Uterus (tissue), 4 donors: ENCODE data around the gene SALL3. TPM values are rescaled to one million over a fixed set of nuclear protein-coding genes. Genes with fewer than 3 reads are reported as not detected.

Experiments
- DNase-seq, 2 donors: peaks; one replicate each; pipeline ENCODE4 v3.0.0-alpha.2; 2019 to 2020
- H3K27ac ChIP-seq, 2 donors: fragments of 200-600 bp; sonication (generic); 1 replicate in 1 of 2; 2 replicates in 1 of 2; pipeline ENCODE4 v1.5.1; 2016 to 2018
- H3K27me3 ChIP-seq, 2 donors: fragments of 200-600 bp; sonication (generic); one replicate each; pipeline ENCODE4 v1.5.1; 2018 to 2019; ENCODE audit warnings: control low read depth in 1 of 2
- H3K36me3 ChIP-seq, 2 donors: fragments of 200-600 bp; sonication (generic); one replicate each; pipeline ENCODE4 v1.5.1; 2019; ENCODE audit warnings: control low read depth in 1 of 2
- H3K4me1 ChIP-seq, 2 donors: fragments of 200-600 bp; sonication (generic); one replicate each; pipeline ENCODE4 v1.5.1; 2018 to 2019; ENCODE audit warnings: control low read depth in 1 of 2
- H3K4me3 ChIP-seq, 2 donors: fragments of 200-600 bp; sonication (generic); 1 replicate in 1 of 2; 2 replicates in 1 of 2; pipeline ENCODE4 v1.5.1; 2018 to 2019; ENCODE audit warnings: mild to moderate bottlenecking in 1 of 2
- H3K9me3 ChIP-seq, 2 donors: fragments of 200-600 bp; sonication (generic); one replicate each; pipeline ENCODE4 v1.5.1; 2019; ENCODE audit warnings: control low read depth in 1 of 2
- CTCF ChIP-seq, 4 experiments: fragments of 200-600 bp in 2 of 4; fragments of 450-650 bp in 2 of 4; sonication (generic) in 2 of 4; IDR thresholded peaks; one replicate each; pipeline ENCODE4 v1.5.1; 2016 to 2019; ENCODE audit warnings: antibody characterized with exemption in 4 of 4, mild to moderate bottlenecking in 2 of 4, moderate library complexity in 1 of 4
- POLR2A ChIP-seq, 2 donors: fragments of 450-650 bp; IDR thresholded peaks; one replicate each; pipeline ENCODE4 v1.6.1; 2016; ENCODE audit warnings: antibody characterized with exemption in 2 of 2, mild to moderate bottlenecking in 1 of 2, moderate library complexity in 1 of 2
- intact Hi-C: fragments of 100-400 bp; cut with DNase I; formaldehyde crosslinking; loops from one replicate; pipeline ENCODE4 v1.15.1; 2023; ENCODE audit warnings: low total_unique reads
- total RNA-seq, 4 donors: library from RNA; depleted of rRNA in 3 of 4; stranded (reverse); fragments of >200 nt in 3 of 4; gene quantifications; one replicate each; pipeline versions ENCODE4 v1.1.0 to v1.2.4, GENCODE V29; 2014 to 2023
- donor health status: DM: yes; HTN: yes; CAD: no.

The SALL3 gene
- total RNA-seq, 4 donors from 2014 or later: 0.28 TPM; not detected in 3

GRCh38 chr18:78975699-78976335, 3.8 kb upstream of the SALL3 start:
- Histone ChIP-seq H3K27me3 (peaks cover 6 to 47% of the 10 kb centered on the region in 2 donors), H3K4me3 (no peak overlapping the region), H3K9me3 (no peaks in the 10 kb centered on the region), H3K36me3 (no peaks in the 10 kb centered on the region), H3K27ac (no peak overlapping the region), H3K4me1 (peaks cover 0 to 20% of the 10 kb centered on the region in 2 donors)
- intact Hi-C loops: no loop called here
- no peak for TF ChIP-seq POLR2A (IDR thresholded peaks at IDR 0.05)
- no peak for DNase-seq

GRCh38 chr18:78976765-78977636, 2.6 kb upstream of the SALL3 start:
- peaks cover 6 to 58% of the 10 kb centered on the region in 2 donors for H3K27me3 ChIP-seq
- no peak overlapping the region for H3K27ac ChIP-seq
- H3K4me1 ChIP-seq: peaks cover 0 to 25% of the 10 kb centered on the region in 2 donors
- no peaks in the 10 kb centered on the region for H3K9me3 ChIP-seq
- no peak overlapping the region for H3K4me3 ChIP-seq
- TF ChIP-seq CTCF (IDR thresholded peaks at IDR 0.05) (no peak), POLR2A (IDR thresholded peaks at IDR 0.05) (no peak)
- intact Hi-C loops: no loop called here
- no peak for DNase-seq
- no peaks in the 10 kb centered on the region for H3K36me3 ChIP-seq

GRCh38 chr18:78977637-78978348, 1.8 kb upstream of the SALL3 start:
- Histone ChIP-seq H3K27ac (no peak overlapping the region), H3K27me3 (peaks cover 6 to 56% of the 10 kb centered on the region in 2 donors), H3K9me3 (no peaks in the 10 kb centered on the region), H3K4me1 (peaks cover 0 to 25% of the 10 kb centered on the region in 2 donors), H3K36me3 (no peaks in the 10 kb centered on the region), H3K4me3 (no peak overlapping the region)
- DNase-seq: no peak
- no peak for TF ChIP-seq CTCF (IDR thresholded peaks at IDR 0.05)
- TF ChIP-seq POLR2A (IDR thresholded peaks at IDR 0.05): no peak
- intact Hi-C loops: no loop called here

- Histone ChIP-seq H3K4me3 (no peak overlapping the region), H3K36me3 (no peaks in the 10 kb centered on the region), H3K9me3 (no peaks in the 10 kb centered on the region), H3K27ac (no peak overlapping the region), H3K27me3 (peaks cover under 1 to 60% of the 10 kb centered on the region in 2 donors), H3K4me1 (peaks cover 0 to 25% of the 10 kb centered on the region in 2 donors)
- no peak for DNase-seq
- no peak for TF ChIP-seq CTCF (IDR thresholded peaks at IDR 0.05)
- no peak for TF ChIP-seq POLR2A (IDR thresholded peaks at IDR 0.05)
- intact Hi-C loops: no loop called here
Measured at GRCh38 chr18:78978349-78979055, 1.1 kb upstream of the SALL3 start.

- H3K36me3 ChIP-seq: no peaks in the 10 kb centered on the region
- intact Hi-C loops: no loop called here
- no peaks in the 10 kb centered on the region for H3K9me3 ChIP-seq
- H3K27ac ChIP-seq: no peak overlapping the region
- TF ChIP-seq POLR2A (IDR thresholded peaks at IDR 0.05) (no peak), CTCF (IDR thresholded peaks at IDR 0.05) (no peak)
- no peak for DNase-seq
- peaks cover 0 to 67% of the 10 kb centered on the region in 2 donors for H3K27me3 ChIP-seq
- no peak overlapping the region for H3K4me3 ChIP-seq
- H3K4me1 ChIP-seq: peaks cover 0 to 21% of the 10 kb centered on the region in 2 donors
Measured at GRCh38 chr18:78979056-78979729, 425 bp upstream of the SALL3 start.
